ENCODE results near the gene PREP.

- TF ChIP-seq POLR2A (IDR thresholded peaks at IDR 0.05; ENCODE audit: low read length): no peak
- TF ChIP-seq GATA1 (IDR thresholded peaks at IDR 0.05; ENCODE audit: low read depth, low read length): no peak
Observed at GRCh38 chr6:105346052-105346451, 56.8 kb downstream of the PREP start.
